Cortex of kidney (tissue), 1 donor: ENCODE results near the gene NOD2.

Experiments
- DNase-seq: peaks from one replicate; lab custom pipeline; 2025; lab: John Stamatoyannopoulos, UW

Gene NOD2

DNA sequence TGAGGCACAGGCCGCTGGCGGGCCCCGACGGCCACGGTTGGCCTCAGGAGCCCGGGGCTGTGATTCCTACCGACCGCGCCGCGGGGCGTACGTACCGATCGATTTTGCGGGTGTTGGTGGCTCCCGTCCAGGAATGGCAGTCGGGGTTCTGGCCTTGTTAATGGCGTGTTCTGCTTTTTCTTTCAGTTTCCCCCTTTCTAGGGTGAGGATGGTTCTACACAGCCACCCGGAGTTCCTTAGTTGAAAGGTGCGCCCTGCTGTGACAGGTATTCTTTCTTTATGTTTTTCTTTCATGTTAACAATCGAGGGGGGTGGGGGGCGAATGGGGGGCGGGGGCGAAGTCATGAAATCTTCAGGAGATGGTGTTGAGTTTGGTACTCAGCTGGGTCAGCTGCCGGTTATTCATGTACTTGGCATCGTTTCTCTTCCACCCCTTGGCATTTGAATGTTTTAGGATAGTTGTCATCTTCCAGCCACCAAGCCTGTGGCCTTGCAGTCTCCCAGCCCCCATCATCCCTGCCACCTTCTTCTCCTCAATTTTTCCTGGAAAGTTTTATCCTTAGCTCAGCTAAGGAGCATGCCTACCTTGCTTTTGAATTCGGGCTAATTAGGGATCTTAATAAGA is 49.3 kb downstream of the NOD2 start:
- DNase-seq = no peak

DNA sequence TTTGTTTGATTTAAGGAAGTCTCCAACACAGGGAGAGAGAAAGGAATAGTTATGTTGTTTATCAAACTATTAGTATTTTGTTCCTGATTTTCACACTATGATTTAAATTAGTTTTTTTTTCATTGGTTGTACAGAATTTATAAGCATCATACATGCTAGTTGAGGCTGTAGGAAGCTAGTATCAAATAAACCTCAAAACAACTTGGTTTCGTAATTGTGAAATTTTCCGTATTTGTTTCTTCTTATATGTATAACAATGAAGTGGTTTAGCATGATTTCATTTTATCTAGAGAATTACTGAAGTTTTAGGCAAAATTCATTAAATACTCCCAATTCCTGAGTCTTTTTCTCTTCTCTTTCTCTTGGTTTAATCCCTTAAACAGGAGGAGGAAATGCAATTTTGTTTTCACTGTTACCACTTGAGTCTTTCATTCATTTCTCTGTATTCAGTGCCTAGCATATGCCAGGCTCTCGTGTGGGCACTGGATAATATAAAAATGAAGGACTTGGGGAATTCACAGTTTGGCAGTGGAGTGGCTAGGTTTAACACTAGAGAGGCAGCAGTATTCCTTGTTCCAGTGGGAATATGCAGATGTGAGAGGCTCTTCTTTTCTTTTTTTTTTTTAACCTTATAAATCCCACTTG is 50.3 kb downstream of the NOD2 start:
- DNase-seq = no peak

DNA sequence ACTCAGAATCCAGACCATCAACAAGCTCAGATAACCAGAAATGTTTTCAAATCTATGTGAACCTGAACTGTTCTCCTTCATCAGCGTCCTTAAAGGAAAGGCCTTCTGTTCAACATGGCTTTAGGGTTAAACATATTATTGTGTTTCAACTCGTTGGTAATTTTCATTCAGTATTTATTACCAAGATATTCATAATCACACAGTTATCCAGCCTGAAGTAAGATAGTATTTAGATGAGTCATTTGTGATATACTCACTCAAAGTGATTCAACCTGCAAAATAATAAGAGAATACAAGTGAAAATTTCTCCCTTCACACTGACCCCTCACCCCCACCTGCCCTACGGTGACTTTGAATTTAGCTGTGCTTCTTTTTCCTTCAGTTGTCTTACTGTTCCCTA is 51.5 kb downstream of the NOD2 start:
- no peak for DNase-seq

DNA sequence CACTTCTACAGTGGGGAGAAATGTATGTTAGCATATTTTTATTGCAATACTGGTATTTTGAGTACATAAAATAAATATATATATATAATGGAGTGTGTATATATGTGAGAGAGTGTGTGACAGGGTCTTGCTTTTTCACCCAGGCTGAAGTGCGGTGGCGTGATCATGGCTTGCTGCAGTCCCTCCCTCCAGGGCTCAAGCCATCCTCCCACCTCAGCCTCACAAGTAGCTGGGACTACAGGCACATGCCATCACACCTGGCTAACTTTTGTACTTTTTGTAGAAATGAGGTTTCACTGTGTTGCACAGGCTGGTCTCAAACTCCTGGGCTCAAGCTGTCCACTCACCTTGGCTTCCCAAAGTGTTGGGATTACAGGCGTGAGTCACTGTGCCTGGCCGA is 52.5 kb downstream of the NOD2 start:
- no peak for DNase-seq

DNA sequence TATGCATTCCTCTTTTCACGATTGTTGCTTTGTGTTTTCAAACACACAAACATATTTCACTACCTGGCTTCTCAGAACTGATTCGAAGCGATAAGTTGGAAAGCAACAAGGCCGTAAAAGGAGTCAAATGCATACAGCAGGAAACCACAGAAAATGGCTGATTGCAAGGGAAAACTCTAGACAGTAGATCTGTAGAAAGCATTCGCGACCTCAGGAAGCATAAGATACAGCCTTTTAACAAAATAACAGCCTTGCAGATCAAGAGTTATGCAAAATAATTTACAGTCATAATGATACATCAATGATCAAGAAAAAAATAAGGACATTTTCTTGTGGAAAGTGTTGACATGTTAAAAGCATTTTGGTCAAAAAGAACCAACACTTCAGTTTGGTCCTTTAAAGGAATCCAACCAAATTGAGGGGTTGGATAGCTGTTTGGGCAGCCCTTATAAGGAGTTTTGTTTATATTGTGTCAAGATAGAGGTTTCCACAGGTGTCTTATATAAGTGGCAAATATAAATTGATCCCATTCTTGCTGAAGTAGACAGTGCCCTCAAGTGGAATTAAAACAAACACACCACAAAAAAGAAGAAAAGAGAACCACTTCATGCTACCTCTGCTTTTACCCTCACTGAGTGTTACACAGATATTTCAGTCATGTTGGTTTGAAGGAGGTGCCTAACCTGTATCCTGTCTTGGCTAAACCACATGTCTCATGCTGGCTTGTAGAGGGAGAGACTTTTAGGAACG is 54.0 kb downstream of the NOD2 start:
- DNase-seq = no peak

DNA sequence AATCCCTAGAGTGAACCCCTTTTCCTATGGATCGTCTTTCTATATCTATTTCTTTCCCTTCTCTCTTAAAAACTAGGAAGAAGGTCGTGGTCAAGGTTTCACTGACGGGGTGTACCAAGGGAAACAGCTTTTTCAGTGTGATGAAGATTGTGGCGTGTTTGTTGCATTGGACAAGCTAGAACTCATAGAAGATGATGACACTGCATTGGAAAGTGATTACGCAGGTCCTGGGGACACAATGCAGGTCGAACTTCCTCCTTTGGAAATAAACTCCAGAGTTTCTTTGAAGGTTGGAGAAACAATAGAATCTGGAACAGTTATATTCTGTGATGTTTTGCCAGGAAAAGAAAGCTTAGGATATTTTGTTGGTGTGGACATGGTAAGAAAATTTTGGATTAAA is 58.1 kb downstream of the NOD2 start:
- DNase-seq = no peak

DNA sequence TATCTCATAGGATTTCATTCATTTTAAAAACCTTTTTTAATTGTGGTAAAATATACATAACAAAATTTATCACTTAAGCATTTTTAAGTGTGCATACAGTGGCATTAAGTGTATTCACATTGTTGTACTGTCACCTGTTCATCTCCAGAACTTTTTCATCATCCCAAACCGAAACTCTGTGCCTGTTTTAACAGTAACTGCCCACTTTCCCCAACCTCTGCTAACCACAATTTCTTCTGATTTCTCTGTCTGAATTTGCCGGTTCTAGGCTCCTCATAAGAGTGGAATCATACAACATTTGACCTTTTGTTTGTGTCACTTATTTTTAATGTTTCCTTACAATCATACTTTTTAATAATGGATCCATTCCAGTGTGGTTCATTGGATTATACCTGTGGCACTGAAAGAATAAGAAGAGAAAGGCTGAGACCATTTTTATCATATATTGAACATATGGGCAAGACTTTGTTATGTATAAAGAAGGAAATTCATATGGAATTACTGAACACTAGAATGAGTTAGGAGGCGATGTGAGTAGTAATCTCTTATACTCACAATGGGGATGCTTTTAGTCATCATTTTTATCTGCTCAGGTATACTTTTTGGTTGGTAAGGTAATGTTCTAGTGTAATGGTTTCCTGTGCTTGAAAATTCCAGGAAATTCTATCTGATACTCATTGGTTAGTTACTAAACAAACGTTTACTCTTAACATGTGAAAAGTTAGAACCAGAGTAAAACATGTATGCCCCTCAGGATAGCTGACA is 59.2 kb downstream of the NOD2 start:
- no peak for DNase-seq

DNA sequence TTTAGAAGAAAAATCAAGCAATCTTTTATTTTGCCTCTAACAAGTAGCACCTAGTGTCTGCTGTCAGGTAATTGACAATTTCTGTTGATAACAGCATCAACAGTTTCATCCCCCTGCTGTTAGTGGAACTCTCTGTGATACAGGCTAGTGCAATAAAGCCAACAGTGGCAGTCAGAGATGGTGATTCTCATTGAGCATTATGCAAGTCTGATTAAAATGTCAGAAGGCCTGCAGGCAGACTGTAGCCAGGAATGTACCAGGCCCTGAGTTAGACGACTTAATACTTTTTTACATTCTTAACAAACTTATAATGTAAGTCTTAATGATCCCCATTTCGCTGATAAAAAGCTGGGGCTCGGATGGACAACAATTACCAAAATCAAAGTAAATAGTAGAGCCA is 63.1 kb downstream of the NOD2 start:
- DNase-seq = no peak

DNA sequence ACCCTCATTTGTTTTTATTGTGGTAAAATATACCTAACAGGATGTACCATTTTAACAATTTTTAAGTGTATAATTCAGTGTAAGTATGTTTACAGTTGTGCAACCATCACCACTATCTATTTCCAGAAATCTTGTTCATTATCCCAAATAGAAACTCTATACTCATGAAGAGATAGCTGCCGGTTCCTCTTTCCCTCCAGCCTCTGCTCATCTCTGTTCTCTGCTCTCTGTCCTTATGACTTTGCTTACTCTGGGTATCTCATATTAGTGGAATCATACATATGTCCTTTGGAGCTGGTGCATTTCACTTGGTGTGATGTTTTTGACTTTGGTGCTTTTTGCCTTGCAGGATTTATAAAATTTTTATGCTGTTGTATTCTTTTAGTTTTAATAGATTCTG is 67.9 kb downstream of the NOD2 start:
- DNase-seq = no peak

DNA sequence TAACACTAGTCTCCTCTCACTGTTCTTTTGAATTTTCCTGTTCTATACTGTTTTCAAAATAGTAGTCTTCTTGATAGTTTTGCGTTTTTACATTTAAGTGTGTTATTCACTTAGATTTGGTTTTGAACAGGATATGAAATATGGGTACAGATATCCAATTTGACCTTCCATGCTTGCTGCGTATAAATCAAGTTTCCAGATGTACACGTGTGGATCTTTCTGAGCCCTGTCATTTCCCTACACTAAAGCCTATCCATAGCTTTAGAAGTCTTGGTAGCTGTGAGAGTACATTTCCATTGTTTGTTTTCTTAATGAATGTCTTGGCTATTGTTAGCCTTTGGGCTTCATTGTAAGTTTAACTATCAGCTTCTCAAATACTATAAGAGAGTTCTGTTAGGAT is 68.8 kb downstream of the NOD2 start:
- DNase-seq = no peak

DNA sequence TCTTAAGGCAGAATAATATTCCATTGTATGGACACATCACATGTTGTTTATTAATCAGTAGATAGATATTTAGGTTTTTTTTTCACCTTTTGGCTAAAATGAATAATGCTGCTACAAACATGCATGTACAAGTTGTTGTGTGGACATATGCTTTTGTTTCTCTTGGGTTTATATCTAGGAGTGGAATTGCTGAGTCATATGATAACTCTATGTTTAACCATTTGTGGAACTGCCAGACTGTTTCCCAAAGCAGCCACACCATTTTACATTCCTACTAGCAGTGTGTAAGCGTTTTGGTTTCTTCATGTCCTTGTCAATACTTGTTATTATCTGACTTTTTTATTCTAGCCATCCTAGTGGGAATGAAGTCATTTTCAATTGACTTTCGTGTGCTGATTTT is 69.8 kb downstream of the NOD2 start:
- no peak for DNase-seq

DNA sequence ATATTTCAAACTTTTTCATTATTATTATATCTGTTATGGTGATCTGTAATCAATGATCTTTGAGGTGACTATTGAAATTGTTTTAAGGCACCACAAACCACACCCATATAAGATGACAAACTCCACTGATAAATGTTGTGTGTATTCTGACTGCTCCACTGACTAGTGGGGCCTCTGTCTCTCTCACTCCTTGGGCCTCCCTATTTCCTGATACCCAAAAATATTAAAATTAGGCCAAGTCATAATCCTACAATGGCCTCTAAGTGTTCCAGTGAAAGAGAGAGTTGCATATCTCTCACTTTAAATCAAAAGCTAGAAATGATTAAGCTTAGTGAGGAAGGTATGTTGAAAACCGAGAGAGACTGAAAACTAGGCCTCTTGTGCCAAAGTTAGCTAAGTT is 71.9 kb downstream of the NOD2 start:
- DNase-seq = no peak

DNA sequence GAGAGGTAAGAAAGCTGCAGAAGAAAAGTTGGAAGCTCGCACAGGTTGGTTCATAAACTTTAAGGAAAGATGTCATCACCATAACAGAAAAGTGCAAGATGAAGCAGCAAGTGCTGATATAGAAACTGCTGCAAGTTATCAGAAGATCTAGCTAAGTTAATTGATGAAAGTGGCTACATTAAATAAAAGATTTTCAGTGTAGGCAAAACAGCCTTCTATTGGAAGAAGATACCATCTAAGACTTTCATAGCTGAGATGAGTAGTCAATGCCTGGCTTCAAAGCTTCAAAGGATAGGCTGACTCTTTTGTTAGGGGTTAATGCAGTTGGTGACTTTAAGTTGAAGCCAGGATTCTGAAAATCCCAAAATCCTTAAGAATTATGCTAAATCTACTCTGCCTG is 72.5 kb downstream of the NOD2 start:
- no peak for DNase-seq

DNA sequence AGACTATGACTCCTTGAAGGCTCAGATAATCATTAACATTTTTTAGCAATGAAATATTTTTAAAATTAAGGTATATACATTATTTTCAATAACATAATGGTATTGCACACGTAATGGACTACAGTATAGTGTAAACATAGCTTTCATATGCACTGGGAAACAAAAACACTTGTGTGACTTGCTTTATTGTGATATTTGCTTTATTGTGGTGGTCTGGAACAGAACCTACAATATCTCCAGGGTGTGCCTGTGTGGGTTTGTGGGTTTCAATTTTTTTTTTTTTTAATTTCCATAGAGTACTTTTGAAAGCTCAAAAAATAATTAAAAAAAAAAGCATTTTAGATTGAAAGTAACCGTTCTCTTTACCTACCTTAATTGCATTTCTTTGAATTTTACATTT is 73.8 kb downstream of the NOD2 start:
- no peak for DNase-seq

DNA sequence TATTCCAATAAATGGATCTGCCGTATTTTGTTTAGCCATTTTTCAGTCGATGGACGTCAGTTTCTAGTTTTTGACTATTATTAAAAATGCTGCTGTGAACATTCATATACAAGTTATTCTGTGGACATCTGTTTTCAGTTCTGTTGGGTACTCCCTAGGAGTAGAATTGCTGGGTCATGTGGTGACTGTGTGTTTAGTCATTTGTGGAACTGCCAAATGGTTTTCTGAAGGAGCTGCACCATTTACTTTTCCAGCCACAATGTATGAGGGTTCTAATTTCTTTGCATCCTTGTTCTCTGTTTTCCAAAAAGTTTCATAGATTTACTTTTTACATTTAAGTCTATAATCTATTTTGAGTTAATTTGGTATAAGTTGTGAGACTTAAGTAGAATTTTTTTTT is 78.0 kb downstream of the NOD2 start:
- no peak for DNase-seq

DNA sequence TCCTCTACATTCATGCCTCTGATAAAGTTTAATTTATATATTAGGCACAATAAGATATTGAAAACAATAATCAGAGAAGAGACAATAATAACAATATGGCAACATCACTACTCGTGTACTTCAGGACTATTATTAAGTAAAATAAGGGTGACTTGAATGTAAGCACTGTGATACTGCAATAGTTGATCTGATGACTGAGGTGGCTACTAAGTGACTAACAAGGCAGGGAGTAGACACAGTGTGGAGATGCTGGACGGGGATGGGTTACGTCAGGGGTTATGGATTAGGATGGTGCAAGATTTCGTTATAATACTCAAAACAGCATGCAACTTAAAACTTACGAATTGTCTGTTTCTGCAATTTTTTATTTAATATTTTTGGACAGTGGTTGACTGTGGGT is 81.0 kb downstream of the NOD2 start:
- DNase-seq = no peak

DNA sequence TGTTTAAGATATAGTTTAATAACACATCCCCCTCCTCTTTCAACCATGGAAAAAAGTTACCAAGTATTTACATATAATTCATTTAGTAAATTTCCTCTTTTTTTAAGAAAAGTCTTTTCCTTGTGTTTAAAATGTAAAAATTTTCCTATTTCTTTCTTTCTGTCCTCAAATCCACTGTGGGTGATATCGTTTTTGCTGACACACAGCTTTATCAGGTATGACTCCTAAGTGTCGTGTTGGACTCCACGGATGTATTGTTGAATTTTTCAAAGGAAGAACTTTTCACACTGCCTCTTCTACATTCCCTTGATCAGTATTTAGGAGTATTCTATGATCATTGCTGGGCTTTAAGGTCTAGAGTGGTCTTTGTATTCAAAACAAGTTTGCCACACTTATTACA is 81.6 kb downstream of the NOD2 start:
- no peak for DNase-seq

DNA sequence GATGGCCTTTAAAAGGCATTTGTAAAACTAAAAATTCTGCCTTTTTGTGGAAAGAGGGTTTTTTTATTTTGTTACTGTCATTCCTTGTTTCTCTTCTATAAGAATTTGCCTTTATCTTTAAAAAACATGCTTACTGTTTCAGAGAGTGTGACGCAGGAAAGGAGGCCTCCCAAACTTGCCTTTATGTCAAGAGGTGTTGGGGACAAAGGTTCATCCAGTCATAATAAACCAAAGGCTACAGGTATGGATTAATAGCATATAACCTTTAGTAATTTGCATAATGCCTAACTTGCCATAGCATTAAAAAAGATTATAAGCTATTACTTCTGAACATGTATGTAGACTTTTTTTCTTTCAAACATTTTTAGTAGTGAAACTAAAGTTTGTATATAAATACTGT is 82.6 kb downstream of the NOD2 start:
- DNase-seq = no peak

DNA sequence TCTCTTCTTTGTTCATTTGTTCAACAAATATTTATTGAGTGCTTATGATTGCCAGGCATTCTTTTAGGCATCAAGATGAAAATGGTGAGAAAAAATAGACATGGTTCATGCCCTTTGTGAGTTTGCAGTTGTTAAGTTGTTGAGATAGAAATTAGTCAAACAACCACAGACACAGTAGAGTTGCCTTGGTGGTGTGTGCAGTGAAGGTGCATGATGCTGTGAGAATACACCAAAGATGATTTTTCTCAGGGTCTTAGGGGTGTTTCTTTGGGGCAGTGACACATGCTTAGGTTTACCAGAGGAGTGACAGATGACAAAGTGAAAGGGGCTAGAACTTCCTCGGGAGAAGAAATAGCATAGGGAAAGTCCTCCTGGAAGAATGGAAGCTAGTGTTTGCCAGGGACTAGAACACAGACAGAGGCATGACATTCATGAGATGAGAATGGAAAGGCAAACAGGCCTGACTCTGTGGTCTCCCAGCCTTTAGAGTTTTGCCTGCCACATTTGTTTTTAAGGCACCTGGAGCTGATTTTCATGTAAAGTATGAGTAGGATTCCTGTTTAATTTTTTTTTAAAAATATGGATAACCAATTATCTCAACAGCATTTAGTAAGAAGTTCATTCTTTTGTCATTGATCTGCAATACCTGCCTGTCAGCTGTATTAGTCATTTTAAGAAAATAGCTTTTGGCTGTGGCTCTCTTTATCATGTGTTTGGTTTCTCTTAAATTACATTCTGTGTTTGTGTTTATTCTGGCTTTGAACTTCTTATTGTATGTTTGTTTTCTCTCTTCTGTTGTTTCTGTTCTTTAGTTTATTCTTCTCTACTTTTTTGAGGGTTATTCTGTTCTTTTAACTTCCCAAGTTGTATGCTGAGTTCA is 85.1 kb downstream of the NOD2 start:
- no peak for DNase-seq

DNA sequence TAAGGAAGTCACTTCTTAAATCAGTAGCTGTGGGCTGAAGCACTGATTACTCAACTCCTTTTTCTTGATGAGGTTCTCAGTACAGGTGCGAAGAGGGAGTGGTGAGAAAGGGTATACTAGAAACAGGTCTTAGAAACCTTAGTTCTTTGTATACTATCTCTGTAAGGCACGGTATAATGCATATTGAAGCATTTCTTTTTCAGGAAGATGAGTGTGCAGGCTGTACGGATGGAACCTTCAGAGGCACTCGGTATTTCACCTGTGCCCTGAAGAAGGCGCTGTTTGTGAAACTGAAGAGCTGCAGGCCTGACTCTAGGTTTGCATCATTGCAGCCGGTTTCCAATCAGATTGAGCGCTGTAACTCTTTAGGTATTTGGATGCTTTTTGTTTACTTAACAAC is 87.6 kb downstream of the NOD2 start:
- DNase-seq = no peak

DNA sequence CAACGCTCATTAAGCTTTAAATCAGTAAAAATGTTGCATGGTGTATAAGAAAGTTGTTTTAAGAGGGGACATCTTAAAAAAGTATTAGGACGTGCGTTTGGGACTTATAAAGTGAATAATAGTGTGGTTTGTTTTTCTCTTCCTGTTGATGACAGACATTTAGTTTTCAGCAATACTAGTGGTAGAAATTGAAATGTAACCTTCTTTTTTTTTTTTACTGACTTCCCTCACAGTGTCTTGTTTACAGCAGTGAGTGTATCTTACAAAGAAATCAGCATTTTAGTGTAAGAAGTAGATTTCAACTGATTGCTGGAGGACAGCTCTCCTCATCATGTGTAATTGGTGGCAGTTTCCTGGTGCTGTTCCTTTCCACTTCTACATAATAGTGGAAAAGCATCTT is 88.1 kb downstream of the NOD2 start:
- DNase-seq = no peak
